ENCODE results near the gene EPHA6. TPM values are rescaled to one million over a fixed set of nuclear protein-coding genes. Genes with fewer than 3 reads are reported as not detected.

The EPHA6 gene
- total and polyA plus RNA-seq, 9 of the 15 experiments (the other 6 are each of a cell fraction or from before 2014, with no cell fraction given): not detected

DNA sequence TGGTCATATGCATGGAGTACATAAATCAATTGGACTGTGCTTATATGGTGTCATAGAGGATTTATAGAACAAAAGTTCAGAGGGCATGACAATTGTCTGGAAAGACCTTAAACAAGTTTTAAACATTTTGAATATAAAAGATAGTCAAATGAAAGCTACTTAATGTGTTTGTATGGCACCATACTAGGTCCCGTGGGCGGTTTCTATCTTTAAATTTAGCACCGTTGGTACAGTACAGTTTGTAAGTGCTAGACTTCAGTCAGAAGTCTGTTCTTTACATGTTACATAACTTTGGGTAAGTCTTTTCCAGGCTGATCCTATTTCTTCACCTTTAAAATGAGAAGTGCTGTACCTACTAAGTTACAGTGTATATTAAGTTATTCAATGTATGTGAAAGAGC lies 576.8 kb downstream of the EPHA6 start:
- FAIRE-seq: no peak
- DNase-seq (ENCODE audit: extremely low read depth in 1 of 4, low spot score in 3 of 4): no peak
- in situ Hi-C loops (cut with MboI): no loop called here
- Histone ChIP-seq H3K9ac (ENCODE audit: insufficient read depth in 1 of 2, low read depth in 2 of 2, low read length in 2 of 2) (no peak overlapping the region), H3K79me2 (ENCODE audit: control insufficient read depth, insufficient read depth, low read length) (no peaks in the 10 kb centered on the region), H3K27me3 (ENCODE audit: control insufficient read depth in 2 of 2, insufficient read depth in 2 of 2, low read length in 2 of 2) (no peaks in the 10 kb centered on the region), H3K9me3 (replicated peaks; ENCODE audit: control insufficient read depth, insufficient read depth, low read depth, low read length) (no peaks in the 10 kb centered on the region), H4K20me1 (replicated peaks; ENCODE audit: control insufficient read depth, insufficient read depth, low read length) (no peaks in the 10 kb centered on the region), H3K4me1 (replicated peaks in 1 of 2; ENCODE audit: control insufficient read depth in 2 of 2, insufficient read depth in 2 of 2, low read length in 2 of 2) (no peaks in the 10 kb centered on the region), H3K36me3 (ENCODE audit: control insufficient read depth, insufficient read depth, low read length) (no peaks in the 10 kb centered on the region), H3K4me3 (no peak overlapping the region), H3K4me2 (ENCODE audit: insufficient read depth, low read length) (no peak overlapping the region), H3K27ac (ENCODE audit: extremely low read depth, low read depth, low read length) (no peak overlapping the region), H2AFZ (ENCODE audit: low read depth, low read length) (no peak overlapping the region), H3K9me1 (ENCODE audit: control insufficient read depth, insufficient read depth, low read length) (no peaks in the 10 kb centered on the region)
- intact Hi-C loops (cut with micrococcal nuclease): no loop called here
- no TSS peak for BruUV-seq (replicated peaks)
- WGBS (ENCODE audit: insufficient coverage, low coverage, missing lambda C conversion rate): 0% methylated on average over 3 of the region's 3 CpGs
- POLR2A ChIA-PET: no interaction called here
- TF ChIP-seq KLF6 (CRISPR knock-in tag; IDR thresholded peaks at IDR 0.05; ENCODE audit: borderline replicate concordance) (no peak), NR2F6 (CRISPR knock-in tag; IDR thresholded peaks at IDR 0.05) (no peak), FOXJ3 (CRISPR knock-in tag; IDR thresholded peaks at IDR 0.05) (no peak), ZNF134 (CRISPR knock-in tag; conservative IDR thresholded peaks at IDR 0.05) (no peak), HDAC8 (tag; IDR thresholded peaks at IDR 0.05) (no peak), HMG20A (CRISPR knock-in tag; conservative IDR thresholded peaks at IDR 0.05) (no peak), NELFE (IDR thresholded peaks at IDR 0.05; ENCODE audit: insufficient read depth, insufficient read length) (no peak), RBM17 (IDR thresholded peaks at IDR 0.05; ENCODE audit: borderline replicate concordance, low read depth, low read length) (no peak), ZNF583 (CRISPR knock-in tag; IDR thresholded peaks at IDR 0.05) (no peak), CREBBP (IDR thresholded peaks at IDR 0.05; ENCODE audit: low read depth, low read length) (no peak), NCOA6 (IDR thresholded peaks at IDR 0.05) (no peak), ARID2 (IDR thresholded peaks at IDR 0.05) (no peak), ERF (CRISPR knock-in tag; IDR thresholded peaks at IDR 0.05) (no peak), ATF1 (CRISPR knock-in tag; IDR thresholded peaks at IDR 0.05) (no peak), ATF1 (tag; IDR thresholded peaks at IDR 0.05) (no peak), TCF7 (IDR thresholded peaks at IDR 0.05; ENCODE audit: borderline replicate concordance) (no peak)
- no peak for ATAC-seq
- CTCF ChIA-PET (ENCODE audit: low intra/inter-chr PET ratio): no interaction called here

All from K562 (cell line).